ENCODE data around the gene ZNF830.
"Not testable (repeated sequence)": the region's sequence is repeated elsewhere in the genome, so short reads cannot be mapped to it uniquely, and the experiment has no call there.

DNA sequence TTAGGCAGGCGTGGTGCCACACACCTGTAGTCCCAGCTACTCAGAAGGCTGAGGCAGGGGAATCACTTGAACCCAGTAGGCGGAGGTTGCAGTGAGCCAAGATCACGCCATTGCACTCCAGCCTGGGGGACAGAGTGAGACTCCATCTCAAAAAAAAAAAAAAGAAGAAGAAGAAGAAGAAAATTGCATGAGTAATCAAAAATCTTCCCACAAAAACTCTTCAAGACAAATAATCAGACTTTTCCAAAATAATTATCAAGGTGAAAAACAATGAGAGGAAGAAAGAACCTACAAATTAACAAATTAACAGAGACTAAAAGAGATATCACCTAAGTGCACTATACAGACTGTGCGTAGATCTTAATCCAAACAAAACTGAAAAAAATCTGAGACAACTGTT is 10.6 kb upstream of the ZNF830 start:
- TF ChIP-seq, protein P1, sequence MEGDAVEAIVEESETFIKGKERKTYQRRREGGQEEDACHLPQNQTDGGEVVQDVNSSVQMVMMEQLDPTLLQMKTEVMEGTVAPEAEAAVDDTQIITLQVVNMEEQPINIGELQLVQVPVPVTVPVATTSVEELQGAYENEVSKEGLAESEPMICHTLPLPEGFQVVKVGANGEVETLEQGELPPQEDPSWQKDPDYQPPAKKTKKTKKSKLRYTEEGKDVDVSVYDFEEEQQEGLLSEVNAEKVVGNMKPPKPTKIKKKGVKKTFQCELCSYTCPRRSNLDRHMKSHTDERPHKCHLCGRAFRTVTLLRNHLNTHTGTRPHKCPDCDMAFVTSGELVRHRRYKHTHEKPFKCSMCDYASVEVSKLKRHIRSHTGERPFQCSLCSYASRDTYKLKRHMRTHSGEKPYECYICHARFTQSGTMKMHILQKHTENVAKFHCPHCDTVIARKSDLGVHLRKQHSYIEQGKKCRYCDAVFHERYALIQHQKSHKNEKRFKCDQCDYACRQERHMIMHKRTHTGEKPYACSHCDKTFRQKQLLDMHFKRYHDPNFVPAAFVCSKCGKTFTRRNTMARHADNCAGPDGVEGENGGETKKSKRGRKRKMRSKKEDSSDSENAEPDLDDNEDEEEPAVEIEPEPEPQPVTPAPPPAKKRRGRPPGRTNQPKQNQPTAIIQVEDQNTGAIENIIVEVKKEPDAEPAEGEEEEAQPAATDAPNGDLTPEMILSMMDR (conservative IDR thresholded peaks at IDR 0.05; ENCODE audit: low read depth, low read length), result not testable (repeated sequence)
- TF ChIP-seq SMC3 (IDR thresholded peaks at IDR 0.05; ENCODE audit: low read depth, low read length); BHLHE40 (IDR thresholded peaks at IDR 0.05; ENCODE audit: low read depth, low read length); POLR2A (IDR thresholded peaks at IDR 0.05; ENCODE audit: low read depth, low read length); MXI1 (IDR thresholded peaks at IDR 0.05; ENCODE audit: borderline replicate concordance, low read depth, low read length); RCOR1 (IDR thresholded peaks at IDR 0.05; ENCODE audit: insufficient replicate concordance, low read length): not testable (repeated sequence)

Data from IMR-90 (cell line).